ENCODE data around the gene TCHP. TPM values are rescaled to one million over a fixed set of nuclear protein-coding genes. Genes with fewer than 3 reads are reported as not detected.

The TCHP gene
- total and polyA plus RNA-seq, 7 experiments from 2014 or later: 10.1 to 40.0 (median 29.8) TPM

GRCh38 chr12:109958374-109958773 lies 58.3 kb downstream of the TCHP start:
- peaks cover 0 to 12% (median 0%) of the 10 kb centered on the region in 7 donors for H3K4me1 Mint-ChIP-seq
- no peaks in the 10 kb centered on the region for H3K9me3 ChIP-seq (ENCODE audit: control insufficient read depth in 2 of 3, low read length in 3 of 3)
- no peaks in the 10 kb centered on the region for H3K27me3 ChIP-seq (ENCODE audit: control insufficient read depth in 2 of 2, insufficient read depth in 2 of 2, low read length in 2 of 2)
- no peak overlapping the region for H3K4me3 Mint-ChIP-seq
- DNase-seq: no peak
- intact Hi-C loops (cut with micrococcal nuclease): no loop called here
- CTCF ChIA-PET: no interaction called here
- peaks cover 3 to 46% (median 27%) of the 10 kb centered on the region in 5 donors for H3K36me3 Mint-ChIP-seq
- H3K36me3 ChIP-seq (ENCODE audit: control insufficient read depth in 2 of 3, insufficient read depth in 3 of 3, low read length in 3 of 3): peaks cover 11 to 75% (median 28%) of the 10 kb centered on the region in 3 experiments
- H3K9me3 Mint-ChIP-seq: peaks cover 0 to under 1% (median 0%) of the 10 kb centered on the region in 11 donors
- H3K4me3 ChIP-seq (ENCODE audit: low read length): no peak overlapping the region
- ATAC-seq: no peak
- H3K27me3 Mint-ChIP-seq: no peaks in the 10 kb centered on the region
- H3K4me1 ChIP-seq (ENCODE audit: control insufficient read depth in 2 of 2, insufficient read depth in 2 of 2, low read length in 2 of 2): no peaks in the 10 kb centered on the region
- POLR2A ChIA-PET: no interaction called here
- no peak overlapping the region for H3K27ac ChIP-seq (ENCODE audit: low read depth, low read length)
- no peak overlapping the region for H3K27ac Mint-ChIP-seq

GRCh38 chr12:109959411-109960093 lies 59.5 kb downstream of the TCHP start:
- H3K36me3 Mint-ChIP-seq: peaks cover 3 to 50% (median 33%) of the 10 kb centered on the region in 5 donors
- no peak overlapping the region for H3K4me3 Mint-ChIP-seq
- Histone ChIP-seq H3K27me3 (ENCODE audit: control insufficient read depth in 2 of 2, insufficient read depth in 2 of 2, low read length in 2 of 2) (no peaks in the 10 kb centered on the region), H3K4me1 (ENCODE audit: control insufficient read depth in 2 of 2, insufficient read depth in 2 of 2, low read length in 2 of 2) (no peaks in the 10 kb centered on the region), H3K27ac (ENCODE audit: low read depth, low read length) (no peak overlapping the region), H3K4me3 (ENCODE audit: low read length) (no peak overlapping the region), H3K9me3 (ENCODE audit: control insufficient read depth in 2 of 3, low read length in 3 of 3) (no peaks in the 10 kb centered on the region), H3K36me3 (ENCODE audit: control insufficient read depth in 2 of 3, insufficient read depth in 3 of 3, low read length in 3 of 3) (peaks cover 8 to 73% (median 29%) of the 10 kb centered on the region in 3 experiments)
- CTCF ChIA-PET: no interaction called here
- DNase-seq (no peak), ATAC-seq (no peak)
- H3K9me3 Mint-ChIP-seq: no peaks in the 10 kb centered on the region
- intact Hi-C loops (cut with micrococcal nuclease): no loop called here
- H3K27me3 Mint-ChIP-seq: no peaks in the 10 kb centered on the region
- POLR2A ChIA-PET: no interaction called here
- H3K27ac Mint-ChIP-seq: no peak overlapping the region
- peaks cover 0 to 13% (median 2%) of the 10 kb centered on the region in 7 donors for H3K4me1 Mint-ChIP-seq

- intact Hi-C loops (cut with micrococcal nuclease): no loop called here
- no peaks in the 10 kb centered on the region for H3K27me3 Mint-ChIP-seq
- POLR2A ChIA-PET: interaction anchor here (0.7 kb wide), 1 partner anchor 456 kb away, joined by 3 read pairs; no protein-coding TSS in a partner anchor
- no peak overlapping the region for H3K27ac Mint-ChIP-seq
- H3K9me3 Mint-ChIP-seq: no peaks in the 10 kb centered on the region
- peaks cover 7 to 83% (median 29%) of the 10 kb centered on the region in 3 experiments for H3K36me3 ChIP-seq (ENCODE audit: control insufficient read depth in 2 of 3, insufficient read depth in 3 of 3, low read length in 3 of 3)
- DNase-seq: no peak
- peaks cover 3 to 60% (median 37%) of the 10 kb centered on the region in 5 donors for H3K36me3 Mint-ChIP-seq
- no peak overlapping the region for H3K27ac ChIP-seq (ENCODE audit: low read depth, low read length)
- peaks cover 0 to 21% (median 2%) of the 10 kb centered on the region in 7 donors for H3K4me1 Mint-ChIP-seq
- no peaks in the 10 kb centered on the region for H3K27me3 ChIP-seq (ENCODE audit: control insufficient read depth in 2 of 2, insufficient read depth in 2 of 2, low read length in 2 of 2)
- no peaks in the 10 kb centered on the region for H3K4me1 ChIP-seq (ENCODE audit: control insufficient read depth in 2 of 2, insufficient read depth in 2 of 2, low read length in 2 of 2)
- CTCF ChIA-PET: no interaction called here
- ATAC-seq: no peak
- no peaks in the 10 kb centered on the region for H3K9me3 ChIP-seq (ENCODE audit: control insufficient read depth in 2 of 3, low read length in 3 of 3)
- no peak overlapping the region for H3K4me3 ChIP-seq (ENCODE audit: low read length)
- H3K4me3 Mint-ChIP-seq: no peak overlapping the region
Measured at GRCh38 chr12:109961201-109961600, 61.1 kb downstream of the TCHP start.

DNA sequence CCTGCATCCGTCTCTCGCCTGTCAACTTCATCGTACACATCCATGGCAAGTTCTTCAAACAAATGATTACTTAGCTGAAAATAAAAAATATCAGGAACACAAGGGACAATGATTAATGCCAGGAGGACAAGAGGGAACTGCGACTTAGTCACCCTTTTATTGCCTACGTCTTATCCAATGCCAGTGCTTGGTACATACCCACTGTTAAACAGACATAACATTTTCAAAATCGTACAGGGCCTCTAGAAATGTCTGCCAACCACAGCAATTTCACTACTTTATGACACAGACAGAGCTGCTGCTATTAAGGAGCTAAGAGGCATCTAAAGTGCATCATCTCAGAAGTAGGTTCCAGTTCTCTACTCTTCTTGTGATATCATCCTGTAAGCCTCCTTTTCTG lies 61.5 kb downstream of the TCHP start:
- Histone ChIP-seq H3K4me1 (ENCODE audit: control insufficient read depth in 2 of 2, insufficient read depth in 2 of 2, low read length in 2 of 2) (no peaks in the 10 kb centered on the region), H3K27ac (ENCODE audit: low read depth, low read length) (no peak overlapping the region), H3K27me3 (ENCODE audit: control insufficient read depth in 2 of 2, insufficient read depth in 2 of 2, low read length in 2 of 2) (no peaks in the 10 kb centered on the region), H3K4me3 (ENCODE audit: low read length) (no peak overlapping the region), H3K9me3 (ENCODE audit: control insufficient read depth in 2 of 3, low read length in 3 of 3) (no peaks in the 10 kb centered on the region), H3K36me3 (ENCODE audit: control insufficient read depth in 2 of 3, insufficient read depth in 3 of 3, low read length in 3 of 3) (peaks cover 6 to 83% (median 29%) of the 10 kb centered on the region in 3 experiments)
- POLR2A ChIA-PET: no interaction called here
- ATAC-seq (no peak), DNase-seq (no peak)
- CTCF ChIA-PET: no interaction called here
- intact Hi-C loops (cut with micrococcal nuclease): no loop called here
- no peaks in the 10 kb centered on the region for H3K9me3 Mint-ChIP-seq
- H3K27ac Mint-ChIP-seq: no peak overlapping the region
- H3K36me3 Mint-ChIP-seq: peaks cover 3 to 60% (median 38%) of the 10 kb centered on the region in 5 donors
- H3K4me3 Mint-ChIP-seq: no peak overlapping the region
- no peaks in the 10 kb centered on the region for H3K27me3 Mint-ChIP-seq
- H3K4me1 Mint-ChIP-seq: peaks cover 0 to 24% (median 2%) of the 10 kb centered on the region in 7 donors

DNA sequence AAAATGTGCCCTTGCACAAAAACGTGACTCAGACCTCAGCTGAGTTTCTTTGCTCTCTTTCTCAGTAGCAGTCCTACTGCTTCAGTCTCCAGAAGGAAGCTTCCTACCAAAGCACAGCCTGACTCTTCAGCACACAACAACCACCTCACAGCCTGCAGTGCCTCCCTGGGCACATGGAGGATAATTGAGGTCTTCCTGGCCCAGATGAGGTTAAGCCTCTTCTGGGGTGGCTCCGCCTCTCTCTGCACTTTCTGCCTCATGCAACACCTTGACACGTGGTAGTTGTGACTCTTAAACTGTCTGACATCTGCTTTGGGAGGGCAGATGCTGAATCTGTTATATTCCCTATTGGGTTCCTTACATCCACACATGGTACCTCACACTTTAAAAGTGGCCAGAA lies 62.3 kb downstream of the TCHP start:
- ChIA-PET POLR2A (no interaction called here), CTCF (no interaction called here)
- DNase-seq (no peak), ATAC-seq (no peak)
- H3K4me1 Mint-ChIP-seq: peaks cover 0 to 27% (median 3%) of the 10 kb centered on the region in 7 donors
- H3K4me3 Mint-ChIP-seq: no peak overlapping the region
- H3K27ac Mint-ChIP-seq: peak overlapping the region in 2 of 9 donors; percentile 23 to 45
- H3K4me1 ChIP-seq (ENCODE audit: control insufficient read depth in 2 of 2, insufficient read depth in 2 of 2, low read length in 2 of 2): peaks cover 0 to under 1% of the 10 kb centered on the region in 2 donors
- peaks cover 6 to 84% (median 29%) of the 10 kb centered on the region in 3 experiments for H3K36me3 ChIP-seq (ENCODE audit: control insufficient read depth in 2 of 3, insufficient read depth in 3 of 3, low read length in 3 of 3)
- H3K27ac ChIP-seq (ENCODE audit: low read depth, low read length): no peak overlapping the region
- H3K9me3 ChIP-seq (ENCODE audit: control insufficient read depth in 2 of 3, low read length in 3 of 3): no peaks in the 10 kb centered on the region
- H3K36me3 Mint-ChIP-seq: peaks cover 3 to 58% (median 38%) of the 10 kb centered on the region in 5 donors
- no peaks in the 10 kb centered on the region for H3K27me3 Mint-ChIP-seq
- no peaks in the 10 kb centered on the region for H3K27me3 ChIP-seq (ENCODE audit: control insufficient read depth in 2 of 2, insufficient read depth in 2 of 2, low read length in 2 of 2)
- no peak overlapping the region for H3K4me3 ChIP-seq (ENCODE audit: low read length)
- intact Hi-C loops (cut with micrococcal nuclease): no loop called here
- H3K9me3 Mint-ChIP-seq: no peaks in the 10 kb centered on the region

DNA sequence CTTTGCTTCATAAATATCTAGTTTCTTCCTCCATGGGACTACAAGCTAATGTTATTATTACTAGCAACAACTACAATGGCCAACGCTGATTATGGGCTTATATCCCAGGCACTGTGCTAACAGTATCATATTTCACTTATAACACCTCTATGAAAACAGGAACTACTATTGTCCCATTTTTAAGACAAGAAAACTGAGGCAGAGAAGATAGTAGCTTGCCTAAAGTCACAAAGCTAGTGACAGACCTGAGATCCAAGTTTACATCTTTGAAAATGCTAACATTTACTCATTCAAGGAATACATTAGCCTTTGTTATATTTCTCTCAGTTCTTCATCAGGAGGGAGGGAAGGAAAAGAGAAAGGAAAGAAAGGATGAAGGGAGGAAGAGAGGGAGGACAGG lies 63.3 kb downstream of the TCHP start:
- H3K36me3 ChIP-seq (ENCODE audit: control insufficient read depth in 2 of 3, insufficient read depth in 3 of 3, low read length in 3 of 3): peaks cover 6 to 88% (median 29%) of the 10 kb centered on the region in 3 experiments
- H3K27ac ChIP-seq (ENCODE audit: low read depth, low read length): no peak overlapping the region
- H3K27me3 ChIP-seq (ENCODE audit: control insufficient read depth in 2 of 2, insufficient read depth in 2 of 2, low read length in 2 of 2): no peaks in the 10 kb centered on the region
- no peaks in the 10 kb centered on the region for H3K9me3 Mint-ChIP-seq
- ChIA-PET POLR2A (interaction anchor here (0.9 to 1.1 kb wide), 2 partner anchors 32 to 99 kb away, joined by 3 read pairs; no protein-coding TSS in a partner anchor), CTCF (no interaction called here)
- H3K27ac Mint-ChIP-seq: peak overlapping the region in 6 of 9 donors; percentile 8 to 63 (median 50)
- no peak overlapping the region for H3K4me3 Mint-ChIP-seq
- peaks cover 0 to 7% of the 10 kb centered on the region in 2 donors for H3K4me1 ChIP-seq (ENCODE audit: control insufficient read depth in 2 of 2, insufficient read depth in 2 of 2, low read length in 2 of 2)
- peaks cover 0 to 37% (median 8%) of the 10 kb centered on the region in 7 donors for H3K4me1 Mint-ChIP-seq
- H3K27me3 Mint-ChIP-seq: no peaks in the 10 kb centered on the region
- intact Hi-C loops (cut with micrococcal nuclease): no loop called here
- ATAC-seq (no peak), DNase-seq (no peak)
- H3K4me3 ChIP-seq (ENCODE audit: low read length): no peak overlapping the region
- H3K36me3 Mint-ChIP-seq: peaks cover 7 to 57% (median 43%) of the 10 kb centered on the region in 5 donors
- no peaks in the 10 kb centered on the region for H3K9me3 ChIP-seq (ENCODE audit: control insufficient read depth in 2 of 3, low read length in 3 of 3)
